ENCODE measurements around the gene ZNF784. TPM values are rescaled to one million over a fixed set of nuclear protein-coding genes. Genes with fewer than 3 reads are reported as not detected.

ZNF784 gene
- total and polyA plus RNA-seq, 9 of the 15 experiments (the other 6 are each of a cell fraction or from before 2014, with no cell fraction given) = 0.14 to 6.1 (median 2.1) TPM

GRCh38 chr19:55593096-55593772 is 31.1 kb downstream of the ZNF784 start (continued):
- TF ChIP-seq EZH2 (IDR thresholded peaks at IDR 0.05; ENCODE audit: borderline replicate concordance, low read depth, low read length) (no peak), CREB5 (CRISPR knock-in tag; IDR thresholded peaks at IDR 0.05) (no peak), FOXP1 (CRISPR knock-in tag; IDR thresholded peaks at IDR 0.05) (no peak), ZNF668 (CRISPR knock-in tag; IDR thresholded peaks at IDR 0.05) (no peak), SREBF1 (IDR thresholded peaks at IDR 0.05; ENCODE audit: borderline replicate concordance, low read depth, low read length) (no peak), TCF15 (CRISPR knock-in tag; IDR thresholded peaks at IDR 0.05) (no peak), PTRF (tag; IDR thresholded peaks at IDR 0.05) (no peak), NFATC3 (IDR thresholded peaks at IDR 0.05) (no peak), ZNF699 (CRISPR knock-in tag; IDR thresholded peaks at IDR 0.05; ENCODE audit: insufficient replicate concordance) (no peak)

Measured in K562 (cell line).